GM21619 (cell line): ENCODE data around the gene LYZL1.
"Not testable (repeated sequence)": the region's sequence is repeated elsewhere in the genome, so short reads cannot be mapped to it uniquely, and the experiment has no call there.

ENCODE experiments used
- ATAC-seq: cut with Tn5 transposase; IDR thresholded peaks from one replicate; pipeline ENCODE4 v1.9.1; 2021; ENCODE audit not compliant: unreplicated experiment

LYZL1 gene

DNA sequence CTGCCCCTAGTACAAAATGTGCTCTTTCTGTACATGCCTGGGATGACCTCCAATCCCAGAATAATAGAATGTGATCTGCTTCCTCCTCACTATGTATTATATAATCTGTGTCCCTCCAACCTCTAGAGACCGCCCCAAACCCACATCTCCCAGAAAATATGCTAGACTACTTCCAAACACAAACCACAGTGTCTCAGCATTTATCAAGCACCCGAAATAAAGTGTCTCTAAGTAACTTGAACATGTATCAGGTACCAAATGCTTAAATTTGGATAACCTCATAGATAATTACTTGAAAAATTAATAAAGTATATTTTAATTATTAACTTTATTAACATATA, 16.1 kb downstream of the LYZL1 start:
- no peak for ATAC-seq

DNA sequence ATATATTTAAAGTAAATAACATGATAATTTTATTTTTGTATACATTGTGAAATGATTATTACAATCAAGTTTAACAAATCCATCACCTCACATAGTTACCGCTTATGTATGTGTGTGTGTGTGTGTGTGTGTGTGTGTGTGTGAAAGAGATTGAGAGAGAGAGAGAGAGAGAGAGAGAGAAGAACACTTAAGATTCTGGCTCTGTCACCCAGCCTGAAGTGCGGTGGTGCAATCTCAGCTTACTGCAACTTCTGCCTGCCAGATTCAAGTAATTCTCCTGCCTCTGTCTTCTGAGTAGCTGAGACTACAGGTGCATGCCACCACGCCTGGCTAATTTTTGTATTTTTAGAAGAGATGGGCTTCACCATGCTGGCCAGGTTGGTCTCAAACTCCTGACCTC, 17.8 kb downstream of the LYZL1 start:
- no peak for ATAC-seq

DNA sequence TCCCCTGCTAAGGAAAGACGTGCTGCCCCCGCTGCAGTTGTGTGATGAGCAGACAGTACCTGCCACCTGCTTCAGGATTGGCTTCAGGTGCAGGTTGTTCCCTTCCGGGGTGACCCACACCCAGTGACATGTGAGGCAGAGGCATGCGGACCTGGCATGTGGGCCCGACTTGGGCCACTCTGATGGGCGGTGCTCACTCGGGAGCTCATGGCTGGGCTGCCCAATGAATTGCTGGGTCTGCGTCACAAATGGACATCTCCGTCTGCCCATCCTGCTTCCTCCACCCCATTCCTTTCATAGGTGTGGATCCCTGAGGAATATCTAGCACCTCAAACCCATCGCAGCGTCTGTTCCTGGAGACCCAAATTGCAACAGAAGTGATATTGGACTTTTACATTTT, 19.3 kb downstream of the LYZL1 start:
- not testable (repeated sequence) for ATAC-seq

DNA sequence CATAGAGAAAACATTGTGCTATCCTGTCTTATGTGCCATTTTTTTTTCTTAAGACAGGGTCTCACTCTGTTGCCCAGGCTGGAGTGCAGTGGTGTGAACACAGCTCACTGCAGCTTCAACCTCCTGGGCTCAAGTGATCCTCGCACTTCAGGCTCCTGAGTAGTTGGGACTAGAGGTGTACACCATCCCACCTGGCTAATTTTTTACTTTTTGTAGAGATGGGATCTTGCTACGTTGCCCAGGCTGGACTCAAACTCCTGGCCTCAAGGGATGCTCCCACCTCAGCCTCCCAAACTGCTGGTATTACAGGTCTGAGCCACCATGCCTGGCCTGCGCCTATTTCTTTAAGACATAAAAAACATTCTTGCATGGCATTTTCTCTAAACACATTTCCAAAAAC, 20.6 kb downstream of the LYZL1 start:
- no peak for ATAC-seq

DNA sequence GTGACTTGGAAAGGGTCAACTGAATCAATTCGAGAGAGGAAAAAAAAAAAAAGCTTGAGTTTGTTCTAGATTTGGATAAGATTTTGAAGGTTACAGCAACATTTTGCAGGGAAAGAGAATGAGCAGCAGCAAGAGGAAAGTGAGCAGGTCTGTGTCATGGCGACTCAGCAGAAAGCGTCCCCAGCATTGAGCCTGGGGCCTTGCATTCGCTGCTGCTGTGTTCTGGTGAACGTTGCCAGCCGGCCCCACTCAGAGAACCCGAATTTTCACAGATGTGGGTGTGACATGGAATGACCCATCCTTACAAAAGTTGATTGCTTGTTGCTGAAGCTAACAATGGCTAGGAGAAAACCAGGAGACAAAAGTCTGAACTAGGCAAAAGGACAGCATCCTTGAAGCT, 21.6 kb downstream of the LYZL1 start:
- not testable (repeated sequence) for ATAC-seq

DNA sequence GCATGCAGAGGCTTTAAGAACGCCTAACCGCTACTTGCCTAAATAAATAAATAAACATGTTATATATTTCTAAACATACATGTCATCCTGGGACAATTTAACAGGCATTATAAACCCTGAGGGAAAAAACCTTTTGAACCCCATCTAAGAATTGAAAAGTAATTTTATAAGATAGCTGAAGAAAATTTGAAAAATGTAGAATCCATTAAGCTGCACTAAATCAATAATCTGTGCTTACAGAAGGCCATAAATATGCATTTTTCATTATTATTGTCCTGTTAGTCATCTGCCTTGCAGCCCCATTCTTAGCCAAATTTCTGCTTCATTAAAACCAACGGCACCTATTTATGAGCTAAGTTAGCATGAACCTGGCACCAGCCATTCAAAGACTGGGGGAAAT, 24.2 kb downstream of the LYZL1 start:
- ATAC-seq, result no peak

DNA sequence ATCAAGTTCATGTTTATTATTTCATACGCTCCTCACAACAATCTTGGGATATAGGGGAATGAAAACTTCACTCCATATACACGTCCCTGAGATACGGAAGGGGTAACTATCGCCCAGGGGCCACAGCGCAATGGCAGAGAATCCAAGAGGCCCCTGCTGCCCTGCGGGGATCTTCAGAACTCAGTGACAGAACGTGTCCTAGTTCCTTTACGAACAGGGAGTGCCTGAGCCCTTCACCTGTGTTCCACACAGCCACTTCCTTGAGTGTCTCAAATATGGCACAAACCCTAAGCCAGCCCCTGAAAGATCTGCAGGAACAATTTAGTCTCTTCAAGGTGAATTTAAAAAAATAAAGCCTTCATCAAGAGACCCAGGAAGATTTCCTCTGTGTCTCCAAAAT, 25.9 kb downstream of the LYZL1 start:
- no peak for ATAC-seq

DNA sequence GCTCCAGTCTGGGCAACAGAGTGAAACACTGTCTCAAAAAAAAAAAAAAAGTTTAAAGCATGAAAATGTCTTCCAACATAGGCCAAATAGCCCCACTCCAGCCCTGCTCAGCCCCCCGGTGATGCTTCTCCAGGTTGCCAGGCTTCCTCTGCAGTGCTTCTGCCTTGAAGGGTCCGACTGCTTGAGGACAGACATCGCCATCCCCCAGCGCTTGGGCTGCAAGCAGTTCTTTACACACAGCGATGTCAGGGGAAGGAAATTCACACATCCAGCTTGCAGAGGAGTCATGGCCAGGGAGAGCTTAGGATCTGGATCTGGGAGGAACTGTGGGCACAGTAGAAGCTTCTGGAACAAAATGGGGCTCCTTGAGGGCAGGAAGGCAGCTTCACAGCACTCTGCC, 26.9 kb downstream of the LYZL1 start:
- ATAC-seq, result no peak

DNA sequence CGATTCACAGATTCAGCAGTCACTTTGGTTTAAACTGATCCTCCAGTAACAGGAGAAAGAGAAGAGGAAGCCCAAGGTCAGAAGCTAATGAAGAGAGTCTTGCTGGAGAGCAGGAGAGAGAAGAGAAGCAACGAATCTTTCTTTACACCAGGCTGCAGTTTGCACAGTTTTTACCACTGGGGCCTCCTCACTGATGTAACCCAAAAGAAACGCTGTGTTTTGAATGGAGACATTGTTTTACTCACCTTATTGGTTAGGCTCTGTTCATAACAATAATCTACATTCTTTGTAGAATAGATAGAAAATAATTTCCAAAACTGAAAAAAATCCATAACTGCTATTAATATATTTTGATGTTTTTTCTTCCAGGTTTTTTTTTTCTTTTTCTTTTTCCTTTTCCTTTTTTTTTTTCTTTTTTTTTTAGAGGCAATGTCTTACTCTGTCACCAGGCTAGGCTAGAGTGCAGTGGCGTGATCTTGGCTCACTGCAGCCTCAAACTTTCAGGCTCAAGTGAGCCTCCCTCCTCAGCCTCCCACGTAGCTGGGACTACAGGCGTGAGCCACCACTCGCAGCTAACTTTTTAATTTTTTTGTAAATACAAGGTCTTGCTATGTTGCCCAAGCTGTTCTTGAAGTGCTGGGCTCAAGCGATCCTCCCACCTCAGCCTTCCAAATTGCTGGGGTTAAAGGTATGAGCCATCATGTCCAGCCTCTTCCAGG, 27.6 kb downstream of the LYZL1 start:
- ATAC-seq, result no peak

DNA sequence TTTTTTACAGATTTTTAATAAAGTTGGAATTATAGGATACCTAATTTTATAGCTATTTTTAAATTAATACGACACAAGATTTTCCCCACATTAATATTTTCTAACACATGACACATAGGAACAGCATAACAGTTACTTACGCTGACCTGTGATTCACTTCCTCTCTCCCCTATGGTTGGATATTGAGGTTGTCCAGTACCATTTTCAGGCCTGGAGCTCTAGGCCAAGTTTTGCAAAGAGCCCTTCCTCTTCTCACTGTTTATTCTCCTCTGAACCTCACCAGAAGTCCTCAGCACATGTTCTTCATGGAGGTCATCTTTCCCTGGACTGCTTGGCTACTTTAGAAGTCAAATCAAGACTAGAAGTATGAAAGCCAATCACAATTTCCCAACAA, 28.2 kb downstream of the LYZL1 start:
- no peak for ATAC-seq

DNA sequence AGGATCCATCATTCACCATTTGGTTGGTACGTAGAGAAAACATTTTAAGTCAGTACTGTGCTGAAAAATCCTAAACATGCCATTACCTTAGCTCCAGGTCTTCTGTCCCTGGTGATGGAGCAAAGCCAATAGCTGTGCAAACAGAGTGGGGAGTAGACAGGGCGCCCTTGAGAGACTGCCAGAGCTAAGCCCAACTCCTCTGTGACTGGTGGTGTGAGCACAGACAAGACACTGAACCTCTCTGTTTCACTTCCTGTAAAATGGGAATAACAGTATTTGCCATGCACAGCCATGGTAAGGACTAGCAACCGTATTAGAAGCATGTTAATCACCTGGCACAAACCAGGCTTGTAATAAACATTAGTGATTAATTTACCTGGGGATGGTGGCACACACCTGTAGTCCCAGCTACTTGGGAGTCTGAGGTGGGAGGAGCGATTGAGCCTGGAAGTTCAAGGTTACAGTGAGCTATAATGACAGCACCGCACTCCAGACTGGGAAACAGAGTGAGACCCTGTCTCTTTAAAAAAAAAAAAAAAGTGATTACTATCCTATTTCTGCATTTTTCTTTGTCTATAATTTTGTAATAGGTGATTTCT, 28.7 kb downstream of the LYZL1 start:
- no peak for ATAC-seq

DNA sequence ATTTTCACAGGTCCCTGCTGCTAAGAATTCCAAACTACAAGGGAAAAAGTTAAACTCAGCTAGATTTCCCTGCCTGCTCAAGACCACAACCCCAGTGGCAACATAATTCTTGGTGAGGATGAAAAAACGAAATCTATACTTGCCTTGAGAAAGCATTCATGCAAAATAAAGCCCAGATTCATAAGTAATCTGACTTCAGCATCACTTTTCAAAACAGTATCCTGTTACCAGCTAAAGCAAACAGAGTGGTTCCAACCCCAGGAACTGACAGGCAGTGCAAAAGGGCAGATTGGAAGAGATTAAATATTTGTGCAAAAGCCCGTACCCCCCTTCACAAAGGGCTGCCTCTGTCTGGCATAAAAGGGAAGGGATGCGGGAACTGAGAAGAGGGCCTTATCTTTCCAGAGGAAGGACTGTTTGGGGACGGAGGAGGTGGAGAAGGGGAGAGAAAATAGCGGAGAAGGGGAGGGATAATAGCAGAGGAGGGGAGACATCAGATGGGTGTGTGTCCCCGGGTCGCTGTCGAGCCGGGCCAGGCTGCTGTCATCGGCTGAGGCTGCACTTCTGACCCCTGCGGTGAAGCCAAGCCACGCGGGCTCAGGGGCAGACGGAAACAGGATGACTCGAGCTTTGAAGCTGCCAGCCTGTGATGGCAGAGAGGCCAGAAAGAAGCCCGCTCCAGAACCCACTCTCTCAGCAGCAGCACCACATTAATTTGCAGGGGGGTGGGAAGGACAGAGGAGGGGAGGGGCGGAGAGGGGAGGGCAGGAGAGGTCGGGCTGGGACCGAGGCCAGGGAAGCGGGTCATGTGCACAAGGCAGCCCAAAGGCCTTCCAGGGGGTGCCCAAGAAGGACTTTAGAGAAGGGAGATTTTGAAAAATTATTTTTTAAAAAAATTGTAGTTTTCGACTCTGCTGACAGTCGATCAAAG, 29.5 kb downstream of the LYZL1 start:
- not testable (repeated sequence) for ATAC-seq

DNA sequence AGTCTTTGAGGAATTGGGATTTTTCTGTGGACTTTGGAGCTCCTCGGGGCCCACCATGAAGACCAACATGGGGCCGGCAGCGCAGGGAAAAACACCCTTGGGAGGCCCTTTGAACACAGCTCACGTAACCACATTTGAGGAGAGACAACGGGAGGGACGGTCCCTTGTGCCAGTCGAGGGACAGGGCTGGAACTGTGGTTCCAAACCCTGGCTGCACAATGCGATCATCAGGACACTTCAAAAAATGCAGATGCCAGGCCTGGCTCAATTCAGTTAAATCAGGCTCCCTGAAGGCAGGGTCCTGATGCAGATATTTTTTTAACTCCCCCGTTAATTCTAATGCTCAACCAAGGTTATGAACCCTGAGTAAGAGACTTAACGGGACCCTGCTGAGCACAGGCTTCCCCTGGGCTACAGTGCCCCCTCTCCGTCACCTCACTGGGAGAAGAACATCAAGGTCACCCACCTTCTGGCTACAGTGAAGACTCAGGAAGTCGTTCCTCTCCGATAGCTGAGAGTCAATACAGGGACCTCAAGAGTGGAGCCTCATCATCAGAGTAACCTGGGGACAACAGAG, 30.4 kb downstream of the LYZL1 start:
- no peak for ATAC-seq

DNA sequence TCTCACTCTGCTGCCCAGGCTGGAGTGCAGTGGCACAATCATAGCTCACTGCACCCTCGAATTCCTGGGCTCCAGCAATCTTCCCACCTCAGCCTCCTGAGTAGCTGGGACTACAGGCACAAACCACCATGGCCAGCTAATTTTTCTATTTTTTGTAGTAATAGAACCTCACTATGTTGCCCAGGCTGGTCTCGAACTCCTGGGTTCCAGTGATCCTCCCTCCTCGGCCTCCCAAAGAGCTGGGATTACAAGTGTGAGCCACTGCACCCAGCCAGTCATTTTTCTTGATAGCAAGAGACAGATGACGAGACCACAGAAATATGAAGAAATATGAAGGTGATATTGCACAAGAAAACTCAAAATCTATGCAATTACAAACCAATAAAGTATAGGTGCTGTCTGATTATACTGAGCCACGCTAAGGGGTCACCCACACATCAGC, 31.8 kb downstream of the LYZL1 start:
- not testable (repeated sequence) for ATAC-seq

DNA sequence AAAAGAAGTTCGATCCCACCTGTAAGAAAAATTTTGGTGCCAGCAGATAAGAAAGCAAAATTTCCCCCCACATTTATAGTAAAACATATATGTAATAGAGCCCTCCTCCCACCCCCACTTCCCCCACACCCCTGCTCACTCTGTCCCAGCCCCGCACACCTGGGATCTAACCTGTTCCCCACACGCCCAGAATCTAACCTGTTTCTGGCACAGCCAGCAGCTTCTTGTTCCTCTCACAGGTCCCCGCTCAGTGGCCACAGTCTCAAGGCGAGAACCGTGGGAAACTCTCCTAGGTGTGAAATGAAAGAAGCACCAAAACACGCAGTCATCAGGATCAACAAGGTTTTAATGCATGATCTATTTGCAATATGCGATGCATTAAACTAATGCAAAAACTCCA, 32.8 kb downstream of the LYZL1 start:
- ATAC-seq, result no peak

DNA sequence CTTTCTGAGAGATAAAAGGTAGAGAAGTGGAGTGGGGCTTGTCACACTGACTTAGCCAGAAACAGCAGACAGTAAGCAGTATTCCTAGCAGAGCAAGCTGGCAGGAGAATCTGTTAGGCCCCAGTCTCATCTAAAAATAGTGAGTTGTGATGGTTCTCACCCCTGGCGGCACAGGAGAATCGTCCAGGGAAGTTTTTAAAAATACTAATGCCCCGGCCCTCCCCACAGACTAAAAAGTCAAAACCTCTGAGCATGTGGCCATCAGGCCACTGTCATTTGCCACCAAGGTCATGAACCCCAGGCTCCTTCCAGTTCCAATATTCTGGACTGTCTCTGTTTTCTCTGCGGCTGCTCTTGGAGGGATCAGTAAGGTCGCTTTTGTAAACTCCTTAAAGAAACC, 34.0 kb downstream of the LYZL1 start:
- ATAC-seq, result no peak

DNA sequence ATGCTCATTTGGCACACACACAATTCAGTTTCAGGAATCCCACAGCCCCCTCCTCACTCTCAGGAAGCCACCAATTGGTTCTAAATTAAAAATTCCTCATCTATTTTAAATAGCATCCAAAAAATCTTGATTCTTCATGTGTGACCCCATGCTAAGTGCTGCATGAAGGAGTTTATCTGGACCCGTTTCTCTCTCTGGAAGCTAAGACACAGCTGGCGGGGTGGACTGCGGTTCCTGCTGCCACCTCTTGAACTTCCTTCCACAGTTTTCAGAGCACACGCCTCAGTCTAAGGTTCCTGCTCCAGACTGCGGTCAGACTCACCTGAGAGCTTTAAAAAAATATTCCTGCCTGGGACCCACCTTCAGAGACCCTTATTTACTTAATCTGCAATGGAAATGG, 34.5 kb downstream of the LYZL1 start:
- ATAC-seq, result no peak

DNA sequence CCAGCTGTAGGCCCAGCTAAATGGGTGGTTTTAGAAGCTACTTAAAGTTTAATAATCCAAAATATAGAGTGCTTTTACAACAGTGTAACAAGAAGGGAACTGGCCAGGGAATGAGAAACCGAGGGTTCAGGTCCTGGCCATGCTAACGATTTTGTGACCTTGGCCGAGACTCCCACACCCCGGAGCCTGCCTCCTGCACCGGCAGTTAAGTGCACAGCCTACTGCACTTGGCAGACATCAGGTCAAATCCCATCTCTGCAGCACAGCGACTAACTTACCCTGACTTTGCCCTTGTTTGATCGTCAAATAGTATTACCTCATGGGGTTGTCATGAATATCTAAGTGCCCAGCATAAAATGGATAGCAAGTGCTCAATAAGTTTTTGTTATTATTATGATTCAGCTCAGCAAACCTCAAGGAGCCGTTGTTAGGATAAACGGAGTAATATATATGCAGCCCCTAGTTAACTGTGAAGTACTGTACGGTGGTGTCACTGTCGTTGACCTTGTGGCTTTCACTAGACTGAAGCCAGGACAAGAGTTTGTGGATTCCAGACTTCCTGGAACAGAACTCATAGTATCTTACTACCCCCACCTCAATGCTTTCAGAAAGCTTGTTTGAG, 35.5 kb downstream of the LYZL1 start:
- ATAC-seq, result no peak

DNA sequence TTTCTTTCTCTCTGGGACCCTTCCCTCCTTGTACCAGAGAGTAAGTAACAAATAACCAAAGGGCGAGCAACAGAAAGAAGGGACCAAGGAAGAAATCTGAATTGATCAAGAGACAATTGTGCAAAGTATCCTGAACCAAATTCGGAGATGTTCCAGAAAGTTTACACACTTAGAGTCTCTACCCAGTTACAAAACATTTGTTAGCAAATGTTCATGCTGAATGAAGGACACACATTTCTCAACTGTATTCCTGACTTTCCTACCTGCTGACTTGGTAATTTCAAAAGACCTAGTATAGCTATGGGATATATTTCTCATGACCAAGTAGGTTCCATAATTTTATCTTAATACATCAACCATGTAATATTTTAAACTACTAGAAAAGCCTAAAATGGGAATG, 37.4 kb downstream of the LYZL1 start:
- ATAC-seq, result no peak

DNA sequence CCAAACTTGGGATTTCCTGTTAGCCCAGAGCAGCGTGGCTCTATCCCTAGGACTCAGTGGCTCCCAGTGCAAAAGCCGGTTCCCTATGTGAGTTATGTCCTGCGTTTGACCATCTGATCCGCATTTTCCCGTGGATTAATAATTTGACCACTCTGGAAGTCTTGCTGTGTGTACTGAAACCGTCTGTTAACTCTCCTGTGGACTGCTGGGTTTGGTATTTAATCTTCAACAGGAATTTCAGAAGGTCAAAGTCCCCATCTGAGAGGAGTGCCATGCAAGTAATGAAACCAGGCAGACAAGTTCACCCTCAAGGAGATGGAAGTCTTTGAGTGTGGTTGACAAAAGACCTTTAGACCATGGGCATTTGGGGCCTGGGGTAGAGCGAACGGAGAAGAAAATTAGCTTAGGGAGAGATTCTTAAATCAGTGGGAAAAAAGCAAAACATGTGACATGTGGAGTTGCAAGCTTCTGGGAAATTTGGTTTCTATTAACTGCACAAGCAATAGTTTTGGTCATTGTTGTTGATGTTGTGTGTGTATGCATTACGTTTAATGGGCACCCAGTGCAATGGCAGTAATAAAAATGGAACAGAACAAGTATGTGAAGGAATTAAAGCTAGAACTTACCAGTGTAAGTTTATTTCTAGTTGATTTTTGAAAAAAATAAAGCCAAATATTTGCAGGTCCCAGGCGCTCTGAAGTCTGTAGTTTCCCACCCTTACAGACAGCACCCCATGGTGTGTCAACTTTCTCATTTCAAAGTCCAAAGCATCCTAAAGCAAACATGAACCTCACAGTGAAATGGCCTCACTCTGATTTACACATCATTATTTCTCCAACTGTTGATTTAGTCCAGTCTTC, 38.2 kb downstream of the LYZL1 start:
- no peak for ATAC-seq
